ENCODE measurements around the gene CDH13. TPM values are rescaled to one million over a fixed set of nuclear protein-coding genes. Genes with fewer than 3 reads are reported as not detected.

Gene CDH13
- total and polyA plus RNA-seq, 10 of the 15 experiments (the other 5 are each of a cell fraction or from before 2014, with no cell fraction given) = under 0.01 to 0.05 TPM; not detected in 8

GRCh38 chr16:83273504-83274173, 646.9 kb downstream of the CDH13 start:
- H2AFZ ChIP-seq (ENCODE audit: control insufficient read depth, low read depth, low read length) = no peak overlapping the region
- no peak for FAIRE-seq

More at GRCh38 chr16:83273504-83274173, 646.9 kb downstream of the CDH13 start:
- CTCF ChIA-PET = interaction anchor here (0.6 to 0.7 kb wide), 2 partner anchors 9 to 1043 kb away, joined by 3 read pairs; no protein-coding TSS in a partner anchor
- H3K4me3 ChIP-seq = no peak overlapping the region
- H3K79me2 ChIP-seq (ENCODE audit: control insufficient read depth, insufficient read depth, low read length) = no peaks in the 10 kb centered on the region
- intact Hi-C loops (cut with micrococcal nuclease; ENCODE audit: unreplicated experiment) (no loop called here), in situ Hi-C loops (cut with MboI) (loop anchor here (10.0 kb wide), 1 partner anchor 59 kb away; no protein-coding TSS in a partner anchor)
- H3K36me3 ChIP-seq (ENCODE audit: control insufficient read depth in 2 of 2, insufficient read depth in 2 of 2, low read length in 1 of 2) = no peaks in the 10 kb centered on the region
- no TSS peak for BruUV-seq (replicated peaks)
- no peaks in the 10 kb centered on the region for H3K27me3 ChIP-seq (replicated peaks in 1 of 2; ENCODE audit: control insufficient read depth in 2 of 2, insufficient read depth in 2 of 2, low read length in 1 of 2)
- H3K4me1 ChIP-seq (ENCODE audit: control insufficient read depth, insufficient read depth, low read length) = no peaks in the 10 kb centered on the region
- 45% methylated on average over 9 of the region's 9 CpGs for WGBS (ENCODE audit: insufficient coverage, insufficient replicate concordance, low lambda C conversion rate, missing lambda C conversion rate)
- RAD21 ChIA-PET (ENCODE audit: unreplicated experiment) = no interaction called here
- POLR2A ChIA-PET = no interaction called here
- TF ChIP-seq EED (IDR thresholded peaks at IDR 0.05; ENCODE audit: low read depth) = no peak
- no peak for TF ChIP-seq SPI1 (IDR thresholded peaks at IDR 0.05; ENCODE audit: borderline replicate concordance, insufficient read depth, low read depth, low read length)
- TF ChIP-seq TAF1 (IDR thresholded peaks at IDR 0.05; ENCODE audit: borderline replicate concordance, low read depth, low read length) = no peak
- TF ChIP-seq RB1 (IDR thresholded peaks at IDR 0.05; ENCODE audit: borderline replicate concordance) = no peak
- TF ChIP-seq BHLHE40 (IDR thresholded peaks at IDR 0.05; ENCODE audit: borderline replicate concordance in 1 of 2, low read depth in 2 of 2, low read length in 1 of 2) = no peak
- TF ChIP-seq ATF2 (IDR thresholded peaks at IDR 0.05; ENCODE audit: low read length) = no peak
- no peak for TF ChIP-seq FOXK2 (IDR thresholded peaks at IDR 0.05)
- TF ChIP-seq BCL11A (IDR thresholded peaks at IDR 0.05; ENCODE audit: low read depth, low read length) = no peak
- no peak for TF ChIP-seq SMAD1 (IDR thresholded peaks at IDR 0.05; ENCODE audit: low read depth, partially characterized antibody)
- no peak for TF ChIP-seq RBBP5 (conservative IDR thresholded peaks at IDR 0.05)
- TF ChIP-seq HCFC1 (IDR thresholded peaks at IDR 0.05; ENCODE audit: low read length) = no peak
- TF ChIP-seq BACH1 (IDR thresholded peaks at IDR 0.05; ENCODE audit: borderline replicate concordance) = no peak
- no peak for TF ChIP-seq IKZF2 (IDR thresholded peaks at IDR 0.05)
- TF ChIP-seq FOS (IDR thresholded peaks at IDR 0.05; ENCODE audit: borderline replicate concordance, extremely low read depth, insufficient read length) = no peak
- no peak for TF ChIP-seq E2F8 (IDR thresholded peaks at IDR 0.05; ENCODE audit: low read depth, partially characterized antibody)
- TF ChIP-seq POU2F2 (IDR thresholded peaks at IDR 0.05; ENCODE audit: borderline replicate concordance, low read depth, low read length) = no peak
- no peak for TF ChIP-seq SUZ12 (IDR thresholded peaks at IDR 0.05; ENCODE audit: unreplicated experiment)
- no peak for TF ChIP-seq TBL1XR1 (IDR thresholded peaks at IDR 0.05; ENCODE audit: low read depth, low read length)
- no peak for TF ChIP-seq MTA3 (IDR thresholded peaks at IDR 0.05; ENCODE audit: borderline replicate concordance, low read length)
- no peak overlapping the region for H3K4me2 ChIP-seq (ENCODE audit: control insufficient read depth, insufficient read depth)
- H3K9me3 ChIP-seq (replicated peaks; ENCODE audit: control insufficient read depth, insufficient read depth, low read length) = no peaks in the 10 kb centered on the region
- DNase-seq (ENCODE audit: low read depth, low spot score) = no peak
- no peak overlapping the region for H3K27ac ChIP-seq (ENCODE audit: control insufficient read depth, insufficient read depth)
- H3K9ac ChIP-seq (ENCODE audit: control insufficient read depth, insufficient read depth, low read length) = no peak overlapping the region
- SMC1A ChIA-PET (ENCODE audit: uncharacterized antibody, unreplicated experiment) = no interaction called here
- no peaks in the 10 kb centered on the region for H4K20me1 ChIP-seq (ENCODE audit: control insufficient read depth, insufficient read depth)
- no peak for ATAC-seq
